GM19043 (cell line): ENCODE data around the gene PDK4.
"Not testable (repeated sequence)": the region's sequence is repeated elsewhere in the genome, so short reads cannot be mapped to it uniquely, and the experiment has no call there.

ENCODE experiments used
- ATAC-seq: cut with Tn5 transposase; IDR thresholded peaks from one replicate; pipeline ENCODE4 v1.9.1; 2021; ENCODE audit warnings: low read depth; ENCODE audit not compliant: unreplicated experiment

PDK4 gene

GRCh38 chr7:95605275-95605674, 9.0 kb upstream of the PDK4 start:
- ATAC-seq, result no peak

- not testable (repeated sequence) for ATAC-seq
Measured at GRCh38 chr7:95604811-95605210, 8.5 kb upstream of the PDK4 start.

- ATAC-seq, result not testable (repeated sequence)
Measured at GRCh38 chr7:95604397-95604796, 8.1 kb upstream of the PDK4 start.

- no peak for ATAC-seq
Measured at GRCh38 chr7:95602421-95602820, 6.1 kb upstream of the PDK4 start.

- ATAC-seq, result no peak
Measured at GRCh38 chr7:95601316-95601715, 5.0 kb upstream of the PDK4 start.

GRCh38 chr7:95599069-95599468, 2.8 kb upstream of the PDK4 start:
- ATAC-seq, result no peak

- ATAC-seq, result no peak
Measured at GRCh38 chr7:95598511-95598910, 2.2 kb upstream of the PDK4 start.

GRCh38 chr7:95595746-95596197, 544 bp downstream of the PDK4 start:
- ATAC-seq, result no peak

- no peak for ATAC-seq
Measured at GRCh38 chr7:95594185-95594584, 2.1 kb downstream of the PDK4 start.

- no peak for ATAC-seq
Measured at GRCh38 chr7:95593343-95593742, 3.0 kb downstream of the PDK4 start.

GRCh38 chr7:95592570-95592969, 3.7 kb downstream of the PDK4 start:
- no peak for ATAC-seq

- no peak for ATAC-seq
Measured at GRCh38 chr7:95590387-95591248, 5.7 kb downstream of the PDK4 start.

- ATAC-seq, result no peak
Measured at GRCh38 chr7:95589766-95590165, 6.5 kb downstream of the PDK4 start.

- ATAC-seq, result no peak
Measured at GRCh38 chr7:95589031-95589430, 7.3 kb downstream of the PDK4 start.

GRCh38 chr7:95586951-95587301, 9.4 kb downstream of the PDK4 start:
- ATAC-seq, result no peak

- ATAC-seq, result no peak
Measured at GRCh38 chr7:95585426-95585789, 10.9 kb downstream of the PDK4 start.

GRCh38 chr7:95584769-95585425, 11.4 kb downstream of the PDK4 start:
- no peak for ATAC-seq

- no peak for ATAC-seq
Measured at GRCh38 chr7:95583834-95584621, 12.3 kb downstream of the PDK4 start.

GRCh38 chr7:95582578-95583293, 13.6 kb downstream of the PDK4 start:
- no peak for ATAC-seq

GRCh38 chr7:95581467-95581866, 14.8 kb downstream of the PDK4 start:
- no peak for ATAC-seq

GRCh38 chr7:95579318-95579717, 17.0 kb downstream of the PDK4 start:
- no peak for ATAC-seq
